GM12878 (cell line): ENCODE measurements around the gene HOXC5. TPM values are rescaled to one million over a fixed set of nuclear protein-coding genes. Genes with fewer than 3 reads are reported as not detected.

Experiments
- BCL11A ChIP-seq: IDR thresholded peaks from 2 replicates; pipeline ENCODE4 v1.6.1; 2011; ENCODE audit warnings: low read depth, low read length
- CHD2 ChIP-seq: IDR thresholded peaks from 2 replicates; pipeline ENCODE4 v1.6.1; 2011; ENCODE audit warnings: low read depth, low read length, improper control_type of control experiment, borderline replicate concordance
- E4F1 ChIP-seq: fragments of 450-650 bp; IDR thresholded peaks from 2 replicates; pipeline ENCODE4 v1.6.1; 2018; ENCODE audit warnings: borderline replicate concordance, mild to moderate bottlenecking; ENCODE audit not compliant: partially characterized antibody
- ELK1 ChIP-seq: IDR thresholded peaks from 2 replicates; pipeline ENCODE4 v1.6.1; 2012; ENCODE audit warnings: low read depth, low read length, improper control_type of control experiment
- EP300 ChIP-seq, 2 experiments: fragments of 150-350 bp in 1 of 2; IDR thresholded peaks; 2 replicates each; pipeline ENCODE4 v1.6.1; 2011 to 2012; ENCODE audit warnings: low read depth in 2 of 2, low read length in 2 of 2, borderline replicate concordance in 1 of 2, improper control_type of control experiment in 1 of 2, inconsistent platforms in 1 of 2; ENCODE audit not compliant: control insufficient read depth in 1 of 2
- GABPA ChIP-seq: IDR thresholded peaks from 2 replicates; pipeline ENCODE4 v1.6.1; 2014; ENCODE audit warnings: antibody characterized with exemption, low read depth, mild to moderate bottlenecking, inconsistent platforms
- HDAC6 ChIP-seq: fragments of 200-600 bp; sonication (generic); IDR thresholded peaks from one replicate; pipeline ENCODE4 v1.8.0; 2017; ENCODE audit warnings: antibody characterized with exemption; ENCODE audit not compliant: unreplicated experiment
- IRF5 ChIP-seq: fragments of 450-650 bp; IDR thresholded peaks from 2 replicates; pipeline ENCODE4 v1.6.1; 2017; ENCODE audit warnings: borderline replicate concordance
- MTA3 ChIP-seq: IDR thresholded peaks from 2 replicates; pipeline ENCODE4 v1.6.1; 2012; ENCODE audit warnings: low read length, inconsistent platforms, borderline replicate concordance
- MXI1 ChIP-seq: fragments of 150-350 bp; IDR thresholded peaks from 2 replicates; pipeline ENCODE4 v1.6.1; 2011; ENCODE audit warnings: low read depth, mild to moderate bottlenecking, inconsistent platforms, low read length, improper control_type of control experiment
- MYB ChIP-seq: fragments of 150-350 bp; IDR thresholded peaks from 2 replicates; pipeline ENCODE4 v1.6.1; 2014; ENCODE audit warnings: mild to moderate bottlenecking, low read depth, low read length, borderline replicate concordance
- NBN ChIP-seq: fragments of 450-650 bp; IDR thresholded peaks from 2 replicates; pipeline ENCODE4 v1.6.1; 2016
- PKNOX1 ChIP-seq: fragments of 450-650 bp; IDR thresholded peaks from 2 replicates; pipeline ENCODE4 v1.6.1; 2016; ENCODE audit warnings: mild to moderate bottlenecking
- SMARCA5 ChIP-seq: fragments of 450-650 bp; IDR thresholded peaks from 2 replicates; pipeline ENCODE4 v1.6.1; 2017; ENCODE audit warnings: mild to moderate bottlenecking
- SREBF1 ChIP-seq: IDR thresholded peaks from 2 replicates; pipeline ENCODE4 v1.6.1; 2012; ENCODE audit warnings: mild to moderate bottlenecking, low read length
- SREBF2 ChIP-seq: IDR thresholded peaks from 2 replicates; pipeline ENCODE4 v1.6.1; 2012; ENCODE audit warnings: mild to moderate bottlenecking, low read length
- STAT1 ChIP-seq: fragments of 450-650 bp; conservative IDR thresholded peaks from 2 replicates; pipeline ENCODE4 v1.6.1; 2014; ENCODE audit warnings: antibody characterized with exemption, mild to moderate bottlenecking
- TCF3 ChIP-seq: IDR thresholded peaks from 2 replicates; pipeline ENCODE4 v1.6.1; 2012; ENCODE audit warnings: low read depth, mild to moderate bottlenecking, low read length, borderline replicate concordance; ENCODE audit not compliant: insufficient read depth
- YBX1 ChIP-seq: fragments of 450-650 bp; IDR thresholded peaks from 2 replicates; pipeline ENCODE4 v1.6.1; 2016; ENCODE audit warnings: antibody characterized with exemption
- ZBTB40 ChIP-seq: fragments of 450-650 bp; IDR thresholded peaks from 2 replicates; pipeline ENCODE4 v1.6.1; 2016; ENCODE audit warnings: mild to moderate bottlenecking, moderate library complexity, borderline replicate concordance
- polyA plus RNA-seq, 11 experiments: library from polyadenylated mRNA; depleted of rRNA in 4 of 11; unstranded in 6 of 11; stranded (reverse) in 5 of 11; fragments of >200 nt; fragmentation: Nextera tagmentation in 4 of 11; fragmentation: Illumina TruSeq in 1 of 11; extraction: Ambion mirVana in 4 of 11; extraction: Trizol in 1 of 11; gene quantifications; 1 replicate in 1 of 11; 2 replicates in 10 of 11; pipeline versions ENCODE4 v1.2.1 to v1.2.3, GENCODE V29; 2011 to 2016; ENCODE audit warnings: inconsistent platforms in 2 of 11, missing spikeins in 2 of 11, low read depth in 1 of 11
- total RNA-seq, 4 experiments: library from RNA; depleted of rRNA in 3 of 4; stranded (reverse); fragments of >200 nt in 3 of 4; fragmentation: Illumina TruSeq in 1 of 4; extraction: Trizol in 1 of 4; gene quantifications; 2 replicates each; pipeline versions ENCODE4 v1.2.1 to v1.2.3, GENCODE V29; 2013 to 2021

The HOXC5 gene
- total and polyA plus RNA-seq, 10 of the 15 experiments (the other 5 are each of a cell fraction or from before 2014, with no cell fraction given) = 0.11 TPM; not detected in 9

GRCh38 chr12:54005853-54006558 lies 26.8 kb upstream of the HOXC5 start (continued):
- TF ChIP-seq PKNOX1 (peak; percentile 46), HDAC6 (no peak), ZBTB40 (no peak; the same call in 1 of the 2 replicates), YBX1 (no peak), E4F1 (no peak), CHD2 (no peak), IRF5 (no peak), MXI1 (no peak), NBN (no peak; the same call in 1 of the 2 replicates), TCF3 (no peak), SREBF1 (no peak), BCL11A (no peak), GABPA (no peak), ELK1 (no peak), STAT1 (no peak), MYB (no peak), MTA3 (no peak), SMARCA5 (peak; percentile 81; the same call in 1 of the 2 replicates), EP300 (IDR thresholded peaks at IDR 0.05; ENCODE audit: borderline replicate concordance in 1 of 2, control insufficient read depth in 1 of 2, low read depth in 2 of 2, low read length in 2 of 2) (0 out of 4 replicates have a peak, but pooled peaks of 1 of the 2 experiments have one; percentile 15), SREBF2 (no peak)
